HG03095 (cell line): Measurements from ENCODE around the gene XRCC3.

ENCODE experiments used
- ATAC-seq: cut with Tn5 transposase; IDR thresholded peaks from one replicate; pipeline ENCODE4 v1.9.1; 2021; ENCODE audit warnings: moderate library complexity; ENCODE audit not compliant: unreplicated experiment

Gene XRCC3

GRCh38 chr14:103738701-103739451 lies 23.6 kb upstream of the XRCC3 start:
- ATAC-seq, result no peak

GRCh38 chr14:103738166-103738565 lies 22.9 kb upstream of the XRCC3 start:
- no peak for ATAC-seq

- no peak for ATAC-seq
Measured at GRCh38 chr14:103737432-103738045, 22.3 kb upstream of the XRCC3 start.

GRCh38 chr14:103736546-103737431 lies 21.5 kb upstream of the XRCC3 start:
- ATAC-seq, result no peak

GRCh38 chr14:103735815-103736545 lies 20.7 kb upstream of the XRCC3 start:
- no peak for ATAC-seq

- ATAC-seq, result no peak
Measured at GRCh38 chr14:103735439-103735814, 20.2 kb upstream of the XRCC3 start.

GRCh38 chr14:103735022-103735421 lies 19.8 kb upstream of the XRCC3 start:
- no peak for ATAC-seq

GRCh38 chr14:103734081-103734888 lies 19.0 kb upstream of the XRCC3 start:
- ATAC-seq, result no peak

GRCh38 chr14:103733651-103734050 lies 18.4 kb upstream of the XRCC3 start:
- ATAC-seq, result no peak

GRCh38 chr14:103732868-103733620 lies 17.8 kb upstream of the XRCC3 start:
- ATAC-seq, result no peak

- ATAC-seq, result no peak
Measured at GRCh38 chr14:103731916-103732867, 16.9 kb upstream of the XRCC3 start.

GRCh38 chr14:103731481-103731880 lies 16.2 kb upstream of the XRCC3 start:
- ATAC-seq, result no peak

GRCh38 chr14:103730490-103731035 lies 15.3 kb upstream of the XRCC3 start:
- ATAC-seq, result no peak

- ATAC-seq, result no peak
Measured at GRCh38 chr14:103729496-103730448, 14.5 kb upstream of the XRCC3 start.

- ATAC-seq, result no peak
Measured at GRCh38 chr14:103728721-103729120, 13.5 kb upstream of the XRCC3 start.

GRCh38 chr14:103728141-103728540 lies 12.9 kb upstream of the XRCC3 start:
- ATAC-seq, result no peak
